Osteoblast (primary cell): ENCODE results near the gene PIR. TPM values are rescaled to one million over a fixed set of nuclear protein-coding genes. Genes with fewer than 3 reads are reported as not detected.

Source experiments
- DNase-seq: peaks from one replicate; pipeline ENCODE4 v3.0.0; 2011; ENCODE audit warnings: low spot score, mixed read lengths; ENCODE audit not compliant: insufficient read length; ENCODE audit errors: missing footprints
- H2AFZ ChIP-seq: 2 replicates; pipeline ENCODE4 v1.6.0; 2011; ENCODE audit warnings: mild to moderate bottlenecking, low read length
- H3K27ac ChIP-seq: 2 replicates; pipeline ENCODE4 v1.5.1; 2011; ENCODE audit warnings: mild to moderate bottlenecking, low read depth, low read length, moderate library complexity
- H3K27me3 ChIP-seq: 2 replicates; pipeline ENCODE4 v1.6.0; 2012; ENCODE audit warnings: mild to moderate bottlenecking, control low read depth, inconsistent platforms, low read length, moderate library complexity; ENCODE audit not compliant: insufficient read depth
- H3K36me3 ChIP-seq: 2 replicates; pipeline ENCODE4 v1.5.1; 2011; ENCODE audit warnings: mild to moderate bottlenecking, low read length, control low read depth, moderate library complexity; ENCODE audit not compliant: insufficient read depth
- H3K4me1 ChIP-seq: 2 replicates; pipeline ENCODE4 v1.5.1; 2011; ENCODE audit warnings: mild to moderate bottlenecking, low read length, control low read depth, moderate library complexity; ENCODE audit not compliant: insufficient read depth
- H3K4me2 ChIP-seq: 2 replicates; pipeline ENCODE4 v1.6.0; 2011; ENCODE audit warnings: mild to moderate bottlenecking, low read length; ENCODE audit not compliant: insufficient read depth
- H3K4me3 ChIP-seq: fragments of 200-600 bp; sonication (generic); 3 replicates; pipeline ENCODE4 v1.5.1; 2012; ENCODE audit warnings: mild to moderate bottlenecking, low read length, inconsistent platforms; ENCODE audit not compliant: insufficient read depth
- H3K79me2 ChIP-seq: 2 replicates; pipeline ENCODE4 v1.6.0; 2012; ENCODE audit warnings: mild to moderate bottlenecking, low read length, control low read depth, inconsistent platforms; ENCODE audit not compliant: insufficient read depth
- H3K9me3 ChIP-seq: 2 replicates; pipeline ENCODE4 v1.5.1; 2011; ENCODE audit warnings: low read depth, low read length, control low read depth
- H4K20me1 ChIP-seq: 2 replicates; pipeline ENCODE4 v1.6.0; 2012; ENCODE audit warnings: mild to moderate bottlenecking, low read length, control low read depth; ENCODE audit not compliant: insufficient read depth
- total RNA-seq: library from RNA; depleted of rRNA; stranded (reverse); fragments of >200 nt; gene quantifications from 2 replicates; pipeline ENCODE4 v1.2.3, GENCODE V29; 2012
- TF ChIP-seq, protein P1 (sequence below): IDR thresholded peaks from 2 replicates; pipeline ENCODE4 v1.5.1; 2011; ENCODE audit warnings: mild to moderate bottlenecking, low read depth, low read length, moderate library complexity; ENCODE audit errors: extremely low read depth

Gene PIR
- total RNA-seq, 1 donor = 15.9 TPM

DNA sequence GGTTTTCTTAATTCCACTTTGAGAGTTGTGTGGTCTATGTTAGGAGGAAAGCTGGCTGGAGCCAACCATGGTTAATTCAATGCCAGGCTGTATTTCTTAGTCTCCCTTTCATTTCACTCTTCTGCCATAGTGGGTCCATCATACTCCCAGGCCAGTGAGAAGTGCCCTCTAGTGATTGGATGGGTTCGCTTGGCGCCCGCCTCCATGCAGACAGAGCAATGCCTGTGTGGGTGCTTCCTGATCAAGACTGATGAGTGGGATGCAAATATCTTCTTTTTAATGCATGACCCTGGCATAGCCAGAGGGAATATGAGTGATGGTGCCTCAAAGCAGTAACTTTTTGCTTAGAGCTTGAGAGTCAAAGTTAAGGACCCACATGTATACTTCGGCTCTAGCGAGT lies 13.9 kb upstream of the PIR start:
- no peak overlapping the region for H3K27ac ChIP-seq
- H3K27me3 ChIP-seq = peaks cover 22% of the 10 kb centered on the region
- no peak for DNase-seq
- TF ChIP-seq, protein P1, sequence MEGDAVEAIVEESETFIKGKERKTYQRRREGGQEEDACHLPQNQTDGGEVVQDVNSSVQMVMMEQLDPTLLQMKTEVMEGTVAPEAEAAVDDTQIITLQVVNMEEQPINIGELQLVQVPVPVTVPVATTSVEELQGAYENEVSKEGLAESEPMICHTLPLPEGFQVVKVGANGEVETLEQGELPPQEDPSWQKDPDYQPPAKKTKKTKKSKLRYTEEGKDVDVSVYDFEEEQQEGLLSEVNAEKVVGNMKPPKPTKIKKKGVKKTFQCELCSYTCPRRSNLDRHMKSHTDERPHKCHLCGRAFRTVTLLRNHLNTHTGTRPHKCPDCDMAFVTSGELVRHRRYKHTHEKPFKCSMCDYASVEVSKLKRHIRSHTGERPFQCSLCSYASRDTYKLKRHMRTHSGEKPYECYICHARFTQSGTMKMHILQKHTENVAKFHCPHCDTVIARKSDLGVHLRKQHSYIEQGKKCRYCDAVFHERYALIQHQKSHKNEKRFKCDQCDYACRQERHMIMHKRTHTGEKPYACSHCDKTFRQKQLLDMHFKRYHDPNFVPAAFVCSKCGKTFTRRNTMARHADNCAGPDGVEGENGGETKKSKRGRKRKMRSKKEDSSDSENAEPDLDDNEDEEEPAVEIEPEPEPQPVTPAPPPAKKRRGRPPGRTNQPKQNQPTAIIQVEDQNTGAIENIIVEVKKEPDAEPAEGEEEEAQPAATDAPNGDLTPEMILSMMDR = no peak
- no peaks in the 10 kb centered on the region for H3K4me1 ChIP-seq
- H3K4me3 ChIP-seq = no peak overlapping the region
- H2AFZ ChIP-seq = no peak overlapping the region
- no peaks in the 10 kb centered on the region for H3K9me3 ChIP-seq
- no peaks in the 10 kb centered on the region for H3K79me2 ChIP-seq
- H3K36me3 ChIP-seq = no peaks in the 10 kb centered on the region
- no peaks in the 10 kb centered on the region for H4K20me1 ChIP-seq
- no peak overlapping the region for H3K4me2 ChIP-seq

DNA sequence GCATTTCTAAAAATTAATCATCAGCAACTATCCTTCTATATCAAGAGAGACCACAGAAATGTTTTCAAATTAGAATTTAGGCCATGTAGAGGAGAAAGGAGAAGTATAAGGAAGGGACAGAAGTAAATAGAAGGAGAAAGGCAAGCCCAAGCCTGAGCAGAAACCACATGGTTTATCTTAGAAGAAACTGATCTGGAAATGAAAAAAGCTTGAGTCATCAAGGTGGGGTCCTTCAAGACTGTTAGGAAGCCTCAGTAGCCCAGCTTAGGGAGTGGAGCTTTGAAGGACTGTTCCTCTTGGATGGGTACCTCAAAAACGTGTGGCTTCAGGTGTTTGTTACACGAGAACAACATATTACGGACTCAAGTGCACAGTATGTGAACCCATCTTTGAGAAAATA lies 12.0 kb upstream of the PIR start:
- no peak overlapping the region for H3K4me2 ChIP-seq

DNA sequence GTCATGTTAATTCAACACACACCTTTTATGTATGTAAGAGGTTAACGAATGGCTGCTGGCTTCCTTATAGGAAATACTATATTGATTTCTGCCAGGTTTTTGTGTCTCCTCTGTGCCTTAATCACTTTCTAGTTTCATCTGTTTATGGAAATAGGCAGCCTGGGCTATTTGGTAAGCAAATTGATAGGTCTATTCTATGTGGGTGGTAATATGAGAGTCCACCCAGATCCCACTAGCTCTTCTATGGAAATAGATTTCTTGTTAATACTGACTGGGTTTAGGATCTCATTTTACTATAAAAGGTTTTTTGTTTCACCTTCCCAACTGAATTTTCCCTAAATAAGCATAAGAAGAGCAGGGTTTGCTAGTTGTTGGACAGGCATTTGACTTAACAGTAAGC lies 11.5 kb upstream of the PIR start:
- no peak for DNase-seq
- Histone ChIP-seq H3K4me3 (no peak overlapping the region), H3K79me2 (no peaks in the 10 kb centered on the region), H3K27ac (no peak overlapping the region), H3K4me2 (no peak overlapping the region), H3K36me3 (no peaks in the 10 kb centered on the region), H3K9me3 (no peaks in the 10 kb centered on the region), H3K27me3 (peaks cover 40% of the 10 kb centered on the region), H3K4me1 (no peaks in the 10 kb centered on the region), H2AFZ (no peak overlapping the region), H4K20me1 (no peaks in the 10 kb centered on the region)
- TF ChIP-seq, protein P1 = no peak

More for the DNA sequence above, 12.0 kb upstream of the PIR start:
- no peak overlapping the region for H3K4me3 ChIP-seq
- no peak overlapping the region for H2AFZ ChIP-seq
- DNase-seq = no peak
- H3K27ac ChIP-seq = no peak overlapping the region
- H3K4me1 ChIP-seq = no peaks in the 10 kb centered on the region
- H3K36me3 ChIP-seq = no peaks in the 10 kb centered on the region
- TF ChIP-seq, protein P1 = no peak
- H3K79me2 ChIP-seq = no peaks in the 10 kb centered on the region
- H3K27me3 ChIP-seq = peaks cover 38% of the 10 kb centered on the region
- no peaks in the 10 kb centered on the region for H3K9me3 ChIP-seq
- H4K20me1 ChIP-seq = no peaks in the 10 kb centered on the region

DNA sequence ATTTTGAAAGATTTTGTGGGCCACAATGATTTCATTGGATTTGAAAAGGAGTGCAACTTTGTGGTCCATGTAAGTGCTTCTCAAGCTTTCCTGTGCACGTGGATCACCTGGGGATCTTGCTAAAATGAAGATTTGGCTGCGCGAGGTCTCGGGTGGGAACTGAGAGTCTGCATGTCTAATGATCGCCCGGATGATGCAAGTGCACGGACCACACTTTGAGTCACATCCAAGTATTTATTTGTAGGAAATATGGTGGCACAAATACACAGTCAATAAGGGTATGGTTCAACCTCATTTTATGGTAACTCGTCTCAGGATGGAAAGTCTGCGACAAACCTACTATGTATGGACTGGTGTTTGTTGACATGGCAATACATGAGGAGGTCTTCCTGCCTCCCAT lies 8.4 kb upstream of the PIR start:
- Histone ChIP-seq H3K27ac (no peak overlapping the region), H3K36me3 (no peaks in the 10 kb centered on the region), H3K4me1 (no peaks in the 10 kb centered on the region), H3K9me3 (no peaks in the 10 kb centered on the region), H3K4me3 (no peak overlapping the region), H4K20me1 (no peaks in the 10 kb centered on the region), H3K79me2 (no peaks in the 10 kb centered on the region), H3K27me3 (peaks cover 40% of the 10 kb centered on the region), H3K4me2 (no peak overlapping the region), H2AFZ (no peak overlapping the region)
- TF ChIP-seq, protein P1 = no peak
- no peak for DNase-seq
